HG03135 (cell line): ENCODE measurements around the gene PRDM2.
"Not testable (repeated sequence)": the region's sequence is repeated elsewhere in the genome, so short reads cannot be mapped to it uniquely, and the experiment has no call there.

ENCODE experiments used
- ATAC-seq: cut with Tn5 transposase; IDR thresholded peaks from one replicate; pipeline ENCODE4 v1.9.1; 2021; ENCODE audit warnings: mild to moderate bottlenecking, moderate library complexity; ENCODE audit not compliant: unreplicated experiment

The PRDM2 gene

GRCh38 chr1:13699936-13700520 is at the start of gene PRDM2:
PRDM2 (plus strand) TSS chr1:13700188; CDS start chr1:13715606, 15,418 bp downstream.
- peak; percentile 34 for ATAC-seq

GRCh38 chr1:13651279-13651678 is 48.7 kb upstream of the PRDM2 start:
- ATAC-seq = no peak

GRCh38 chr1:13652238-13652637 is 47.8 kb upstream of the PRDM2 start:
- no peak for ATAC-seq

GRCh38 chr1:13661539-13661938 is 38.4 kb upstream of the PRDM2 start:
- no peak for ATAC-seq

DNA sequence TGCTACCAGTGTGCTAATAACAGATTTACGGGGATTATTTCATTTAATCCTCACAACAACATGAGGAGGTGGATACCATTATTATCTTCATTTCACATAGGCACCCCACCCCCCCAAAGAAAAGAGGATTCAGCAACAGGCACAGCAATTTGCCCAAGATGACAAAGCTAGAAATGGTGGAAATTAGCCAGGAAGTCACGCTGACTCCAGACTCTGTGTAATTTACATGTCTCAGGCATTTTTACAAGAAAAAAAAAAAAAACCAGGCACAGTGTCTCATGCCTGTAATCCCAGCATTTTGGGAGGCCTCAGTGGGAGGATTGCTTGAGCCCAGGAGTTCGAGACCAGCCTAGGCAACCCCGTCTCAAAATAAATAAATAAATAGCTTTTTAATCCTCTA is 37.5 kb upstream of the PRDM2 start:
- no peak for ATAC-seq

GRCh38 chr1:13663969-13664368 is 36.0 kb upstream of the PRDM2 start:
- ATAC-seq = no peak

DNA sequence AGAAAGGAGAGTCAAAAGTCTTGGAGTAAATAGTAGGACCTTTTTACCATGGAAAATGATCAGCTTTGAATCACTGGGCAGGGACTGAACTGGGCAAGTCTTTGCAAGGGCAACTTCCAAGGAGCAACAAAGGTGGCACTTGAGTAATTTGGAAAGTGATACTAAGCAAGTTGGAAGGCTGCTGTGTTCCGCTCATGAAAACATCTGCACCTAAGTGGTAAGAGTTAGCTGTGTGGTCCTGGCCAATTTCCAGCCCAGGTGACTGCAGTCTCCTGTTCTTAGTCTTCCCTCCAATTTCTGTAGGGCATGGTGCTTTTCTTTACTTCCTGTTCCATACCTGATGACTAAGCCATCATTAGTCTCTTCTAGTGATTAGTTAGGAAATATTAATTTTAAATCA is 35.5 kb upstream of the PRDM2 start:
- ATAC-seq = no peak

GRCh38 chr1:13666317-13666716 is 33.7 kb upstream of the PRDM2 start:
- no peak for ATAC-seq

DNA sequence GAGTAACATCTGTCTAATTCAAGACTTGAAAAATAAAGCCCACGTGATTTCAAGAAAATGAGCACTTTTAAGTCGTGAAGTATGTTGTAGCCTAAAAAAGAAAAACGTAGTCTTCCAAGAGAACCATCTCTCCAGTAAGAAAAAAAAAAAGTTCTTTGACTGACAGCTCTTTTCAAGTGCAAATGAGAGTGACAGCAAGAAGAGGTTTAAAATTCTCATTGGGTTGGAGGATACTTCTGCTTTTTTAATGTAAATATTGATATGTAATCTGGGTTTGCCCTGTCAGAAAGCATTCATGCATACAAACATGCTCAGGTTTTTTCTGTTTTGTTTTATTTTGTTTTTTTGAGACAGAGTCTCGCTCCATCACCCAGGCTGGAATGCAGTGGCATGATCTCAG is 32.3 kb upstream of the PRDM2 start:
- ATAC-seq = no peak

DNA sequence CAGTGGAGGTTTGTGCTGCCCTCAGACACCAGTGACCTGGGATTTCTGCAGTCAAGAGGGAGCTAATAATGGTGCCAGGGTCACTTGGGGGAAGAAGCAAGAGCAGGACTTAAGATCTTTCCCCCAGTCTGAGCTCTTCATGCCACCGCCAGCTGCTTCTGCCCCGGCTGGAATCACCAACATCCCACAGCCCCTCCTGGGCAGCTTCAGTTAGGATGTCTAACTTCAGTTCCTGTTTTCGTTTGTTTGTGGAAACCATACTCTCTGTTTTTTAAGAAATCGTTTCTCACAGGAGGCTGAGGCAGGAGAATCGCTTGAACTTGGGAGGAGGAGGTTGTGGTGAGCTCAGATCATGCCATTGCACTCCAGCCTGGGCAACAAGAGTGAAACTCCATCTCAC is 25.6 kb upstream of the PRDM2 start:
- no peak for ATAC-seq

DNA sequence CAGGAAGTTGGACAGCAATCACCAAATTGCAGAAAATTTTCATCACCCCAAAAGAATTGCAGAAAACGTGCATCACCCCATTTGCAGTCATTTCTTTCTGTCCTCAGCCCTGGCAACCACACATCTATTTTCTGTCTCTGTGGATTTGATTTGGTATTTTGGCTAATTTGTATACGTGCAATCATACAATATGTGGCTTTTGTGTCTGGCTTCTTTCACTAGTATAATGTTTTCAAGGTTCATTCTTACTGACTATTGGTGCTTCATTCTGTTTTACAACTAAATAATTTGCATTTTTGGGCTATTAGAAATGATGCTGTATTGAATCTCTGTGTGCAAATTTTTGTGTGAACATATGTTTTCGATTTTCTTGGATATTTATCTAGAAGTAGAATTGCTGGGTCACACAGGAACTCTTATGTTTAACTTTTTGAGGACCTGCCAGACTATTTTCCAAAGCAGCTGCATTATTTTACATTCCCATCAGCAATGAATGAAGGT is 24.8 kb upstream of the PRDM2 start:
- ATAC-seq = no peak

- ATAC-seq = no peak
Observed at GRCh38 chr1:13677896-13678295, 22.1 kb upstream of the PRDM2 start.

DNA sequence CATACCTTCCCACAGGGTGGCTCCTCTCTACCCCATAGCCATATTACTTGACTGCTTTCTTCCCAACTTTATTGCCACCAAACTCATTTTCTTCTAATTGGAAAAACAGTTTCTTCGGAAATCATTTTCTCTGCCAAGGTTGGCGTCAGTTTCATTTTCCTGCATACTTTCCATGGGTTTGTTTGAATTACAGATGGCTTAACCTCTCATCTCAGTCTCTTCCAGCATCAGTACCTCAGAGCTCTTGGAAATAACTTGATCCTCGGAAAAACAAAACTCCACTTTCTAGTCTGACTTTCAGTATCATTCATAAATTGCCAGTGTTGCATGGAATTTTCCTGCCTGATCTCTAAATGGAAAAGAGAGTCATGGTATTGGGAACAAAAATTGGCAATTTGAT is 20.3 kb upstream of the PRDM2 start:
- no peak for ATAC-seq

DNA sequence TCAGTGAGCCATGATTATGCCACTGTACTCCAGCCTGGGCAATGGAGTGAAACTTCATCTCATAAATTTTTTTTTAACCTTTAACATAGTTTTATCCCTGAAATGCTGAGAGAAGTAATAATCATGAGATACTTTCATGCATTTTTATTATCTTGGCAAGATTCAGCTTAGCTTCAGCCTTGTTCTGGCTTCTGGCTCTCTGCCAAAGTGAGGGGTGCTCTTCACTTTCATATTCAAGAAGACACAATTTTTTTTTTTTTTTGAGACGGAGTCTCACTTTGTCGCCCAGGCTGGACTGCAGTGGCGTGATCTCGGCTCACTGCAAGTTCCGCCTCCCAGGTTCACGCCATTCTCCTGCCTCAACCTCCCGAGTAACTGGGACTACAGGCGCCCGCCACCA is 19.4 kb upstream of the PRDM2 start:
- not testable (repeated sequence) for ATAC-seq

GRCh38 chr1:13681921-13682320 is 18.1 kb upstream of the PRDM2 start:
- no peak for ATAC-seq

- no peak for ATAC-seq
Observed at GRCh38 chr1:13682444-13682843, 17.5 kb upstream of the PRDM2 start.

GRCh38 chr1:13683206-13683605 is 16.8 kb upstream of the PRDM2 start:
- ATAC-seq = no peak

DNA sequence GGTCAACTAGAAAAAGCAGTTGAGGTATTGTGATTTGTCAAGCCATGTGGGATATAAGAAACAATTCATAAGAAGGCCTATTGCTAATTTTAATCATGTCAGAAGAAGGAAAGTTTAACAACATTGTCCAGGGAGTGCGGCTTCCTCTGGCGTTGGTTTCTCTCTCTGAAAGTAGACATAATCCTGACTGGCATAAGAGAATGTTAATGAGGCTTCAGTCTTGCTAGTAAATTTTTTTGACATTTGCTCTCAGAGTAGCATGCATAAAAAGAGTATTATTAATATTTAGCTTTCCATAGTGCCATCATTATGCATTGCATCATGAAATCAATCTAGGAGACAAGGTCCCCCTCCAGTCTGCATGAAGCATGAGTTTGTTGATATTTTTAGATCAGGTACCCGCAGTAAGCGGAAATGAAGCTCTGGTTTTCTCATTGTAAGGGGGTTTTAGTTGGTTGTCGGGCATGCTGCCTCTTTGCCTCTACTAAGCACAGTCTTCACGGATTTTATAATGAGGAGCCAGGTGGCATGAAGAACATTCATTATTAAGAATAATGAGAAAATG is 12.8 kb upstream of the PRDM2 start:
- no peak for ATAC-seq

GRCh38 chr1:13693094-13693493 is 6.9 kb upstream of the PRDM2 start:
- not testable (repeated sequence) for ATAC-seq

- no peak for ATAC-seq
Observed at GRCh38 chr1:13694886-13695684, 4.9 kb upstream of the PRDM2 start.

DNA sequence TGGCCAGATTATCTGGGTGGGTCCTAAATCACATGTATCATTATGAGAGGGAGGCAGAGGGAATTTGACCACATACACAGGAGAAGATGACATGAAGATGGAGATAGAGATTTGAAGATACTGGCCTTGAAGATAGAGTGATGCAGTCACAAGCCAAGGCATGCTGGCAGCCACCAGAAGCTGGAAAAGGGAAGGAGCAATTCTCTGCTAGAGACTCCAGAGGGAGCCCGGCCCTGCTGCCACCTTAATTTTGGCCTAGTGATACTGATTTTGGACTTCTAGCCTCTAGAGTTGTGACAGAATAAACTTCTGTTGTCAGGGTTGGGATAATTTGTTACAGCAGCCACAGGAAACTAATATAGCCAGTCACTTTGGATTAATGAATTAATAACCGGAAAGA is 2.2 kb upstream of the PRDM2 start:
- no peak for ATAC-seq

DNA sequence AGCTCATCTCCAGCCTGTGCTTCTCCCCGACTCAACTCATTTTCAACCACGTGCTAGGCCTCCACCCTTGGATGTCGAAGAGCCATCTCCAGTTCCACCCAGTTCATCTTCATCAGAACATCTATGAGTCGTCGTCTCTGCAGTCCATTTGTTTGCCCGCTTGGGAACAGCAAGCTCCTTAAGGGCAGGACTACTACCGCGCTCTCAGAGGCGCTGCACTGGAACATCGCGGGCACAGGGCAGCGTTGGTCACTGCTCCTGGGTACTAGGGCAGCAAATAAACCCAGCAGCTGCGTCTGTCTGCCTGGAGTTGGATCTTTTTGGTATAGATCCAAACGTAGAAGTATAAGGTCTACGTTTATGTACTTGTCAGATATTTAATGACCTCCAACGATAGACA is 478 bp upstream of the PRDM2 start:
- no peak for ATAC-seq
